SK-N-SH (cell line): ENCODE measurements around the gene MYO1D.

Experiments used
- CHD2 ChIP-seq: fragments of 150-350 bp; IDR thresholded peaks from 2 replicates; pipeline ENCODE4 v1.6.1; 2018; ENCODE audit warnings: low read length; ENCODE audit not compliant: partially characterized antibody
- CTCF ChIP-seq: fragments of 200-600 bp; sonication (generic); IDR thresholded peaks from 2 replicates; pipeline ENCODE4 v1.6.1; 2017; ENCODE audit warnings: antibody characterized with exemption, mild to moderate bottlenecking, moderate library complexity
- FOXM1 ChIP-seq: IDR thresholded peaks from 2 replicates; pipeline ENCODE4 v1.4.0; 2012; ENCODE audit warnings: low read depth, mild to moderate bottlenecking
- MXI1 ChIP-seq: IDR thresholded peaks from 2 replicates; pipeline ENCODE4 v1.6.1; 2012; ENCODE audit warnings: mild to moderate bottlenecking, low read depth, low read length, improper control_type of control experiment
- TAF1 ChIP-seq: IDR thresholded peaks from 2 replicates; pipeline ENCODE4 v1.6.1; 2012; ENCODE audit warnings: low read depth, mild to moderate bottlenecking, low read length, moderate library complexity, borderline replicate concordance
- USF2 ChIP-seq: fragments of 150-350 bp; IDR thresholded peaks from 2 replicates; pipeline ENCODE4 v1.6.1; 2017; ENCODE audit warnings: antibody characterized with exemption, low read length, low read depth, borderline replicate concordance

GRCh38 chr17:32552280-32552679 lies 324.6 kb downstream of the MYO1D start:
- TF ChIP-seq USF2 (no peak), TAF1 (no peak), CTCF (no peak), CHD2 (no peak), FOXM1 (no peak), MXI1 (no peak)
